OCI-LY7 (cell line): ENCODE data around the gene RAB31. TPM values are rescaled to one million over a fixed set of nuclear protein-coding genes. Genes with fewer than 3 reads are reported as not detected.

ENCODE experiments used
- BruUV-seq: library from RNA; stranded (reverse); fragments of 400-500 nt; replicated peaks from 2 replicates; lab custom pipeline; 2021; lab: Mats Ljungman, UMichigan
- CTCF ChIA-PET: fragments of 300-600 bp; sonication (Branson Sonifier 250); formaldehyde crosslinking; loops from one replicate; lab custom pipeline; 2022; ENCODE audit warnings: antibody characterized with exemption; ENCODE audit not compliant: unreplicated experiment; lab: Charles Lee
- POLR2A ChIA-PET: fragments of 300-600 bp; sonication (Branson Sonifier 250); formaldehyde crosslinking; loops from one replicate; lab custom pipeline; 2022; ENCODE audit warnings: antibody characterized with exemption; lab: Charles Lee
- DNase-seq: peaks from one replicate; pipeline ENCODE4 v3.0.0-alpha.2; 2015; ENCODE audit warnings: low spot score
- H2AFZ ChIP-seq: fragments of 200-600 bp; sonication (generic), shearing (Covaris generic); 2 replicates; pipeline ENCODE4 v1.6.1; 2014; ENCODE audit warnings: mild to moderate bottlenecking, antibody characterized with exemption, low read length, moderate library complexity
- H3K27ac ChIP-seq: fragments of 200-600 bp; sonication (generic); 2 replicates; pipeline ENCODE4 v1.5.1; 2014; ENCODE audit warnings: mixed run types, low read depth, mild to moderate bottlenecking, moderate library complexity, low read length, inconsistent platforms; ENCODE audit not compliant: poor library complexity, severe bottlenecking
- H3K36me3 ChIP-seq: fragments of 200-600 bp; sonication (generic); 2 replicates; pipeline ENCODE4 v1.6.1; 2014; ENCODE audit warnings: mild to moderate bottlenecking, antibody characterized with exemption, low read length, moderate library complexity, mixed read lengths; ENCODE audit not compliant: insufficient read depth
- H3K4me1 ChIP-seq: fragments of 200-600 bp; sonication (generic); 2 replicates; pipeline ENCODE4 v1.5.1; 2014; ENCODE audit warnings: mild to moderate bottlenecking, low read length; ENCODE audit not compliant: insufficient read depth, poor library complexity, severe bottlenecking
- H3K4me2 ChIP-seq: fragments of 200-600 bp; sonication (generic); 2 replicates; pipeline ENCODE4 v1.6.1; 2014; ENCODE audit warnings: mild to moderate bottlenecking, low read length
- H3K4me3 ChIP-seq: fragments of 200-600 bp; sonication (generic); 2 replicates; pipeline ENCODE4 v1.5.1; 2014; ENCODE audit warnings: mild to moderate bottlenecking, low read depth, low read length; ENCODE audit not compliant: poor library complexity, severe bottlenecking
- H3K79me2 ChIP-seq: fragments of 200-600 bp; sonication (generic); 2 replicates; pipeline ENCODE4 v1.6.1; 2016; ENCODE audit warnings: low read depth, mild to moderate bottlenecking, low read length, moderate library complexity, mixed read lengths; ENCODE audit not compliant: insufficient read depth
- H3K9me2 ChIP-seq: fragments of 200-600 bp; sonication (generic); 2 replicates; pipeline ENCODE4 v1.6.1; 2016; ENCODE audit warnings: mild to moderate bottlenecking, low read length, mixed read lengths; ENCODE audit not compliant: insufficient read depth
- H3K9me3 ChIP-seq: fragments of 200-600 bp; sonication (generic); 2 replicates; pipeline ENCODE4 v1.6.1; 2014; ENCODE audit warnings: mild to moderate bottlenecking, mixed run types, low read length, mixed read lengths
- H4K20me1 ChIP-seq: fragments of 200-600 bp; sonication (generic); 2 replicates; pipeline ENCODE4 v1.6.1; 2014; ENCODE audit warnings: mild to moderate bottlenecking, antibody characterized with exemption, low read length, moderate library complexity, mixed read lengths; ENCODE audit not compliant: insufficient read depth
- CTCF ChIP-seq: fragments of 200-600 bp; sonication (generic); conservative IDR thresholded peaks from 2 replicates; pipeline ENCODE4 v1.5.1; 2014; ENCODE audit warnings: mild to moderate bottlenecking, antibody characterized with exemption, low read length, moderate library complexity, mixed read lengths
- EZH2phosphoT487 ChIP-seq: fragments of 200-600 bp; sonication (generic); IDR thresholded peaks from 2 replicates; pipeline ENCODE4 v1.6.1; 2018; ENCODE audit warnings: low read depth, borderline replicate concordance, mild to moderate bottlenecking, mixed run types, antibody characterized with exemption, low read length, moderate library complexity, mixed read lengths
- intact Hi-C: fragments of 100-400 bp; cut with micrococcal nuclease; formaldehyde crosslinking; loops from one replicate; pipeline ENCODE4 v1.10.0; 2022; ENCODE audit not compliant: unreplicated experiment
- total RNA-seq, 2 experiments: library from RNA; depleted of rRNA in 1 of 2; stranded (reverse); fragments of >200 nt in 1 of 2; shearing (Covaris generic) in 1 of 2; gene quantifications; 2 replicates each; pipeline ENCODE4 v1.2.3, GENCODE V29; 2014 to 2022

The RAB31 gene
- total RNA-seq, 2 experiments from 2014 or later: not detected

- Histone ChIP-seq H3K9me3 (no peaks in the 10 kb centered on the region), H3K36me3 (no peaks in the 10 kb centered on the region), H3K4me2 (0 out of 2 replicates have a peak overlapping the region, but pooled peaks have one; percentile 9), H2AFZ (no peak overlapping the region), H4K20me1 (no peaks in the 10 kb centered on the region), H3K9me2 (no peaks in the 10 kb centered on the region), H3K79me2 (no peaks in the 10 kb centered on the region), H3K4me3 (no peak overlapping the region), H3K4me1 (no peaks in the 10 kb centered on the region), H3K27ac (no peak overlapping the region)
- intact Hi-C loops: no loop called here
- BruUV-seq: no TSS peak
- no peak for DNase-seq
- ChIA-PET CTCF (no interaction called here), POLR2A (no interaction called here)
- TF ChIP-seq CTCF (no peak), EZH2phosphoT487 (no peak)
Observed at GRCh38 chr18:9708434-9709303, 568 bp downstream of the RAB31 start.

DNA sequence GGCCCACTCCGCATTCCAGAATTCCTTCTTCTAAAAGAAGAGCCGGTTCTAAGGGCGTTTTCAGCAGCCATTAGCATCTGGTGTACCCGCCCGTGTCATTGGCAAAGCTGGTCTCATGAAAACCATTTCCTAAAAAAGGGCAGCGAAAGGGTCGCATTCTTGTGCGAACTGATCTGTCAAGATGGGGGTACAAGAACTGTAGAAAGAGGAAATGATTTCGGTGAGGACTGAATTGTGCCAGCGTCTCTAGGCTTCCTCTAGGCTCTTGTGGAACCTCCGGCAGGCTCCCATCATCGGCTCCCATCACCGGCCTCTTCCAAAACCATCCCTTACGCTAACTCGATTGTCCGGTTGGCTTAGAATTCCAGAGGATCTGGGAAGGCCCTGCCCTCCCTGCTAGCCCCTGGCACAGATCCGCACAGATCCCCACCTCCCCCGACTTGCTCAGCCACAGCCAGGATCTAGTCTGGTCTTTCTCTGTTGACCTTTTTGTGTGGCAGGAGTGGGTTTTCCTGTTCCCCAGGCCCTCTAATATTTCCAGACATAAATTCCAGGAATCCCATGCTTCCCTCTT is 1.3 kb downstream of the RAB31 start:
- intact Hi-C loops: no loop called here
- POLR2A ChIA-PET: no interaction called here
- TF ChIP-seq EZH2phosphoT487: no peak
- Histone ChIP-seq H3K4me2 (no peak overlapping the region), H4K20me1 (no peaks in the 10 kb centered on the region), H2AFZ (no peak overlapping the region), H3K9me2 (no peaks in the 10 kb centered on the region), H3K4me3 (no peak overlapping the region), H3K4me1 (no peaks in the 10 kb centered on the region), H3K36me3 (no peaks in the 10 kb centered on the region), H3K79me2 (no peaks in the 10 kb centered on the region), H3K27ac (no peak overlapping the region), H3K9me3 (no peaks in the 10 kb centered on the region)
- CTCF ChIA-PET: no interaction called here
- no TSS peak for BruUV-seq
- DNase-seq: no peak

GRCh38 chr18:9710037-9710436 is 1.9 kb downstream of the RAB31 start:
- Histone ChIP-seq H3K79me2 (no peaks in the 10 kb centered on the region), H3K4me2 (no peak overlapping the region), H3K4me1 (no peaks in the 10 kb centered on the region), H2AFZ (no peak overlapping the region), H3K9me2 (no peaks in the 10 kb centered on the region), H3K9me3 (no peaks in the 10 kb centered on the region), H3K36me3 (no peaks in the 10 kb centered on the region), H3K27ac (no peak overlapping the region), H4K20me1 (no peaks in the 10 kb centered on the region), H3K4me3 (no peak overlapping the region)
- TF ChIP-seq CTCF (no peak), EZH2phosphoT487 (no peak)
- CTCF ChIA-PET: no interaction called here
- intact Hi-C loops: no loop called here
- POLR2A ChIA-PET: interaction anchor here (0.6 kb wide), 1 partner anchor 304 kb away, joined by 3 read pairs; no protein-coding TSS in a partner anchor
- no peak for DNase-seq
- no TSS peak for BruUV-seq
